Activated naive CD4-positive, alpha-beta T cell treated with anti-CD3 and anti-CD28 coated beads, Interleukin-2, amount 50 U/mL, for 24 hours (primary cell): ENCODE measurements around the gene SLC6A8.
"Not testable (repeated sequence)": the region's sequence is repeated elsewhere in the genome, so short reads cannot be mapped to it uniquely, and the experiment has no call there.

Source experiments
- H3K27ac Mint-ChIP-seq: one replicate; pipeline ENCODE4 v1.8.0; 2021; ENCODE audit warnings: mild to moderate bottlenecking, mixed read lengths
- H3K27me3 Mint-ChIP-seq: one replicate; pipeline ENCODE4 v1.8.0; 2021; ENCODE audit warnings: mixed read lengths
- H3K36me3 Mint-ChIP-seq: one replicate; pipeline ENCODE4 v1.8.0; 2021; ENCODE audit warnings: mixed read lengths
- H3K4me1 Mint-ChIP-seq: one replicate; pipeline ENCODE4 v1.8.0; 2021; ENCODE audit warnings: mixed read lengths
- H3K4me3 Mint-ChIP-seq: one replicate; pipeline ENCODE4 v1.8.0; 2021; ENCODE audit warnings: mild to moderate bottlenecking, mixed read lengths
- H3K9me3 Mint-ChIP-seq: one replicate; pipeline ENCODE4 v1.8.0; 2021; ENCODE audit warnings: mixed read lengths

The SLC6A8 gene

GRCh38 chrX:153725832-153726285 is 38.1 kb downstream of the SLC6A8 start:
- Mint-ChIP-seq H3K27ac (no peak overlapping the region), H3K4me1 (peaks cover 21% of the 10 kb centered on the region), H3K36me3 (peaks cover 2% of the 10 kb centered on the region), H3K9me3 (no peaks in the 10 kb centered on the region), H3K27me3 (no peaks in the 10 kb centered on the region), H3K4me3 (peak overlapping the region; percentile 52)

- Mint-ChIP-seq H3K27ac (peak overlapping the region; percentile 23), H3K27me3 (no peaks in the 10 kb centered on the region), H3K9me3 (no peaks in the 10 kb centered on the region), H3K36me3 (peaks cover 6% of the 10 kb centered on the region), H3K4me1 (peaks cover 27% of the 10 kb centered on the region), H3K4me3 (peak overlapping the region; percentile 33)
Measured at GRCh38 chrX:153726286-153727122, 38.8 kb downstream of the SLC6A8 start.

- Mint-ChIP-seq H3K27ac (peak overlapping the region; percentile 41), H3K9me3 (no peaks in the 10 kb centered on the region), H3K27me3 (no peaks in the 10 kb centered on the region), H3K4me3 (peak overlapping the region; percentile 33), H3K4me1 (peaks cover 25% of the 10 kb centered on the region), H3K36me3 (peaks cover 7% of the 10 kb centered on the region)
Measured at GRCh38 chrX:153727123-153727931, 39.6 kb downstream of the SLC6A8 start.

GRCh38 chrX:153728095-153728494 is 40.4 kb downstream of the SLC6A8 start:
- no peaks in the 10 kb centered on the region for H3K9me3 Mint-ChIP-seq
- peaks cover 5% of the 10 kb centered on the region for H3K36me3 Mint-ChIP-seq
- H3K4me3 Mint-ChIP-seq = no peak overlapping the region
- no peaks in the 10 kb centered on the region for H3K27me3 Mint-ChIP-seq
- H3K4me1 Mint-ChIP-seq = peaks cover 20% of the 10 kb centered on the region
- no peak overlapping the region for H3K27ac Mint-ChIP-seq

- no peak overlapping the region for H3K4me3 Mint-ChIP-seq
- no peaks in the 10 kb centered on the region for H3K27me3 Mint-ChIP-seq
- H3K27ac Mint-ChIP-seq = no peak overlapping the region
- H3K36me3 Mint-ChIP-seq = peaks cover 5% of the 10 kb centered on the region
- no peaks in the 10 kb centered on the region for H3K9me3 Mint-ChIP-seq
- peaks cover 20% of the 10 kb centered on the region for H3K4me1 Mint-ChIP-seq
Measured at GRCh38 chrX:153728951-153729631, 41.4 kb downstream of the SLC6A8 start.

GRCh38 chrX:153730115-153730514 is 42.4 kb downstream of the SLC6A8 start:
- not testable (repeated sequence) for H3K27me3 Mint-ChIP-seq, H3K9me3 Mint-ChIP-seq, H3K36me3 Mint-ChIP-seq, H3K4me3 Mint-ChIP-seq, H3K27ac Mint-ChIP-seq
- H3K4me1 Mint-ChIP-seq = peaks cover 24% of the 10 kb centered on the region

- Mint-ChIP-seq H3K4me3 (no peak overlapping the region), H3K27me3 (no peaks in the 10 kb centered on the region), H3K27ac (no peak overlapping the region), H3K36me3 (peaks cover 8% of the 10 kb centered on the region), H3K4me1 (peaks cover 30% of the 10 kb centered on the region), H3K9me3 (no peaks in the 10 kb centered on the region)
Measured at GRCh38 chrX:153731117-153731844, 43.6 kb downstream of the SLC6A8 start.

GRCh38 chrX:153731845-153732215 is 44.1 kb downstream of the SLC6A8 start:
- H3K36me3 Mint-ChIP-seq = peaks cover 8% of the 10 kb centered on the region
- no peak overlapping the region for H3K27ac Mint-ChIP-seq
- no peak overlapping the region for H3K4me3 Mint-ChIP-seq
- H3K4me1 Mint-ChIP-seq = peaks cover 28% of the 10 kb centered on the region
- H3K27me3 Mint-ChIP-seq = no peaks in the 10 kb centered on the region
- no peaks in the 10 kb centered on the region for H3K9me3 Mint-ChIP-seq

DNA sequence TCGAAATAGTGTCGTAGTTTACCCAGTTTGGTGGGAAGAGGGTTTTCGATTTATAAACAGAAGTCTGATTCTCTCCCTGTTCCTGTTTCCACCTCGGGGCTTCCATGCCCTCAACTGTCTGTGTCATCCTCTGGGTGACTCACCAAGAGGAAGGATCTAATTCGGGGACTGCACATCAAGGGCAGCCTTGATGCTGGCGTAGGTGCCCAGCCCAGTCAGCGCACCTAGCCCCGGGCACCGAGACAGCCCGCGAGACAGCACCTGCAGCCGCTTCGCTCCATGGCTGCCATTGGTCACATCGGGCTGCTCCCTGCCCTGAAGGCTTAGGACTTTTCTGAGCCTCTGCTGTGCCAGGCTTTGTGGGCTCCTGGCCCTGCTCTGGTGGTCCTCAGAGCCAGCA is 44.7 kb downstream of the SLC6A8 start:
- Mint-ChIP-seq H3K4me3 (no peak overlapping the region), H3K36me3 (peaks cover 8% of the 10 kb centered on the region), H3K4me1 (peaks cover 22% of the 10 kb centered on the region), H3K9me3 (no peaks in the 10 kb centered on the region), H3K27ac (no peak overlapping the region), H3K27me3 (no peaks in the 10 kb centered on the region)

GRCh38 chrX:153733651-153734240 is 46.0 kb downstream of the SLC6A8 start:
- Mint-ChIP-seq H3K36me3 (peaks cover 8% of the 10 kb centered on the region), H3K27ac (no peak overlapping the region)

GRCh38 chrX:153734871-153735270 is 47.1 kb downstream of the SLC6A8 start:
- Mint-ChIP-seq H3K36me3 (peaks cover 8% of the 10 kb centered on the region), H3K4me3 (no peak overlapping the region)

More at GRCh38 chrX:153733651-153734240, 46.0 kb downstream of the SLC6A8 start:
- H3K4me3 Mint-ChIP-seq = no peak overlapping the region
- no peaks in the 10 kb centered on the region for H3K27me3 Mint-ChIP-seq
- peaks cover 21% of the 10 kb centered on the region for H3K4me1 Mint-ChIP-seq
- H3K9me3 Mint-ChIP-seq = no peaks in the 10 kb centered on the region

DNA sequence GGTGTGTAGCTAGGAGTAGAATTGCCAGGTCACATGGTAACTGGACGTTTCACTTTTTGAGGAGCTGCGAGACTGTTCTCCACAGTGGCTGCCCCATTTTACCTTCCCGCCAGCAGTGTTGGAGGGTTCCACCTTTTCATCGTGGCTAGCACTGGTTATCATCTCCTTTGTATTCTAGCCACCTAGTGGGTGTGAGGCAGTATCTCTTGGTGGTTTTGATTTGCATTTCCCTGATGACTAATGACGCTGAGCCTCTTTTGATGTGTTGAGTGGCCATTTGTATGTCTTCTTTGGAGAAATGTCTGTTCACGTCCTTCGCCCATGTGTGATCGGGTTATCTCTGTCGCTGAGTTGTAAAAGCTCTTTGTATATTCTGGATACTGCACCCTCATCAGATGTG is 47.5 kb downstream of the SLC6A8 start:
- Mint-ChIP-seq H3K27me3 (no peaks in the 10 kb centered on the region), H3K4me3 (no peak overlapping the region), H3K27ac (no peak overlapping the region), H3K9me3 (no peaks in the 10 kb centered on the region), H3K4me1 (peaks cover 24% of the 10 kb centered on the region), H3K36me3 (peaks cover 8% of the 10 kb centered on the region)

More at GRCh38 chrX:153734871-153735270, 47.1 kb downstream of the SLC6A8 start:
- Mint-ChIP-seq H3K9me3 (no peaks in the 10 kb centered on the region), H3K27ac (no peak overlapping the region), H3K4me1 (peaks cover 21% of the 10 kb centered on the region), H3K27me3 (no peaks in the 10 kb centered on the region)

DNA sequence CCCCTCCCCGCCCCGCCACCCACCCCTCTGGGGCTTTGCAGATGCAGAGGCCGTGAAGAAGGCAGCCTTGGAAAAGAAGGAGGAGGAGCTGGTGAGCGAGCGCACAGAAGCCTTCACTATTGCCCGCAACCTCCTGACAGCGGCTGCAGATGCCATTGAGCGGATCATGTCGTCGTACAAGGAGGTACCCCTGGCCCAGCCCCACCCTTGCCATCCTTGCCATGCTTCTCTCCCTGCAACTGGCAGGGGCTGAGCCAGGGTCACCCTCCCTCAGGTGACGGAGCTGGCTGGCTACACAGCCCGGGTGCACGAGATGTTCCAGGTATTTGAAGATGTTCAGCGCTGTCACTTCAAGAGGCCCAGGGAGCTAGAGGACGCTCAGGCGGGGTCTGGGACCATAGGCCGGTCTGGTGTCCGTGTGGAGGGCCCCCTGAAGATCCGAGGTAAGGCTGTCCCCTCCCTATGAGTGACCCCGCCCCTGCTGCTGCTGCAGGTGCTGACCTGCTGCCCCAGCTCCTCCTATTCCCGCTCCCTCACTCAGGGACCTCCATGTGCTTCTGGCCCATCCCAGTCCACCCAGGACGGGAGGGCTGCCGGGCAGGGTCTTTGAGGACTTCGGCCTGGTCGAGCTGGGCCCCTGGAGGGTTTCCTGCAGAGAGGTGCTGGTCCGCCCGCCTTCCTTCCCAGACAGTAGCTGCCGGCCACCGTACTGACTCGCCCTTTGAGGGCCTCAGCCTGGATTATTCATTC is 48.5 kb downstream of the SLC6A8 start:
- Mint-ChIP-seq H3K27ac (no peak overlapping the region), H3K4me1 (peaks cover 27% of the 10 kb centered on the region), H3K27me3 (no peaks in the 10 kb centered on the region), H3K4me3 (no peak overlapping the region), H3K36me3 (peaks cover 7% of the 10 kb centered on the region), H3K9me3 (no peaks in the 10 kb centered on the region)

DNA sequence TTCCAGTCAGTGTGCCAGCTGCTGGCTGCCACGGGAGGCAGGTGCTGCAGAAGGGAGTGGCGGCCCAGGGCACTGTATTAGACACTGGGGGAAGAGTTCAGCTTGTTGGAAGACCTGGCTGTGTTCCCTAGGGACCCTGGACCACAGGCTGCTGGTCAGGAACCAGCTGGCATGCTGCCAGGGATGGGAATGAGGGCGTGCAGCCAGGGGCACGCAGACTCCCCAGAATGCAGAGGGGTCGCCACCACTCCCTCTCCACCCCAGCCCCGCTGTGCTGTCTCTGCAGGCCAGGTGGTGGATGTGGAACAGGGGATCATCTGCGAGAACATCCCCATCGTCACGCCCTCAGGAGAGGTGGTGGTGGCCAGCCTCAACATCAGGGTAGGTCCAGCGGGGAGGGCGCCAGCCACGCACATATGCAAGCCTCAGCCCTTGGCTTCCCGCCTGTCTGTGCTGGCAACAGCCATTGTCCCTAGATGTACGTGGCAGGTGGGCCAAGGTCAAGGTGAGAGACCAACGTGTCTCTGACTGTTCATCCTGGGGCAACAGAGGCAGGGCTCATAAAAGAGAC is 49.2 kb downstream of the SLC6A8 start:
- H3K36me3 Mint-ChIP-seq = peaks cover 2% of the 10 kb centered on the region
- H3K27ac Mint-ChIP-seq = no peak overlapping the region
- H3K4me1 Mint-ChIP-seq = peaks cover 21% of the 10 kb centered on the region
- no peak overlapping the region for H3K4me3 Mint-ChIP-seq
- no peaks in the 10 kb centered on the region for H3K27me3 Mint-ChIP-seq
- no peaks in the 10 kb centered on the region for H3K9me3 Mint-ChIP-seq
